ENCODE data around the gene ATP6V1D.
"Not testable (repeated sequence)": the region's sequence is repeated elsewhere in the genome, so short reads cannot be mapped to it uniquely, and the experiment has no call there.

GRCh38 chr14:67329666-67330065 lies 29.9 kb downstream of the ATP6V1D start:
- not testable (repeated sequence) for TF ChIP-seq CTCF (IDR thresholded peaks at IDR 0.05); POLR2AphosphoS5 (IDR thresholded peaks at IDR 0.05); POLR2A (IDR thresholded peaks at IDR 0.05; ENCODE audit: low read depth); EP300 (IDR thresholded peaks at IDR 0.05)

Measured in esophagus muscularis mucosa (tissue), 4 donors.